ENCODE data around the gene PAWR.

- TF ChIP-seq POLR2A (IDR thresholded peaks at IDR 0.05): no peak
- TF ChIP-seq, protein P1, sequence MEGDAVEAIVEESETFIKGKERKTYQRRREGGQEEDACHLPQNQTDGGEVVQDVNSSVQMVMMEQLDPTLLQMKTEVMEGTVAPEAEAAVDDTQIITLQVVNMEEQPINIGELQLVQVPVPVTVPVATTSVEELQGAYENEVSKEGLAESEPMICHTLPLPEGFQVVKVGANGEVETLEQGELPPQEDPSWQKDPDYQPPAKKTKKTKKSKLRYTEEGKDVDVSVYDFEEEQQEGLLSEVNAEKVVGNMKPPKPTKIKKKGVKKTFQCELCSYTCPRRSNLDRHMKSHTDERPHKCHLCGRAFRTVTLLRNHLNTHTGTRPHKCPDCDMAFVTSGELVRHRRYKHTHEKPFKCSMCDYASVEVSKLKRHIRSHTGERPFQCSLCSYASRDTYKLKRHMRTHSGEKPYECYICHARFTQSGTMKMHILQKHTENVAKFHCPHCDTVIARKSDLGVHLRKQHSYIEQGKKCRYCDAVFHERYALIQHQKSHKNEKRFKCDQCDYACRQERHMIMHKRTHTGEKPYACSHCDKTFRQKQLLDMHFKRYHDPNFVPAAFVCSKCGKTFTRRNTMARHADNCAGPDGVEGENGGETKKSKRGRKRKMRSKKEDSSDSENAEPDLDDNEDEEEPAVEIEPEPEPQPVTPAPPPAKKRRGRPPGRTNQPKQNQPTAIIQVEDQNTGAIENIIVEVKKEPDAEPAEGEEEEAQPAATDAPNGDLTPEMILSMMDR (IDR thresholded peaks at IDR 0.05): no peak
- TF ChIP-seq POLR2AphosphoS5 (IDR thresholded peaks at IDR 0.05): peak; percentile 73
Measured at GRCh38 chr12:79566452-79567174, 124.2 kb downstream of the PAWR start.
